Stimulated activated CD4-positive, alpha-beta T cell treated with anti-CD3 and anti-CD28 coated beads, TNF-alpha, amount 100 ng/mL, for 48 hours (primary cell): ENCODE measurements around the gene C1QTNF8.

Source experiments
- DNase-seq, 3 donors: peaks; one replicate each; pipeline ENCODE4 v3.0.0-alpha.2; 2020; ENCODE audit warnings: low read depth in 3 of 3

The C1QTNF8 gene

GRCh38 chr16:1060416-1061340 lies 35.4 kb downstream of the C1QTNF8 start:
- no peak for DNase-seq

DNA sequence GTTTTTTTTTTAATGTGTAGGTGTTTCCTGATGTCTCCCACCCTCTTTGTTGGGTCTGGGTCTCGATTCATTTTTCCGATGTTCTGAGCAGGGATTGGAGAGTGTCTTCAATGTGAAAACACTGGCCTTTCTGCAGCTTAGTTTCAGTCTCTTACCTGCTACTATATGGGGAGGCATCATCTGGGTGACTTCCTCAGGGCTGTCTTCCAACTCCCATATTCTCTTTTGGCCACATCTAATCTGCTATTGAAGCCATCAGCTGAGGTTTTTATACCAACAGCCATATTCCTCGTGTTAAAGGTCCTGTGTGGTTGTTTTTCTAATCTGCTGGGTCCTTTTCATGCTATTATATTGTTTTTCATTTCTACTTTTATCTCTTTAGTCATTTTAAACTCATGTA lies 36.7 kb downstream of the C1QTNF8 start:
- no peak for DNase-seq

GRCh38 chr16:1058216-1058615 lies 37.8 kb downstream of the C1QTNF8 start:
- no peak for DNase-seq

- DNase-seq = peak; percentile 34 to 57 (median 54)
Measured at GRCh38 chr16:1057252-1057932, 38.7 kb downstream of the C1QTNF8 start.

DNA sequence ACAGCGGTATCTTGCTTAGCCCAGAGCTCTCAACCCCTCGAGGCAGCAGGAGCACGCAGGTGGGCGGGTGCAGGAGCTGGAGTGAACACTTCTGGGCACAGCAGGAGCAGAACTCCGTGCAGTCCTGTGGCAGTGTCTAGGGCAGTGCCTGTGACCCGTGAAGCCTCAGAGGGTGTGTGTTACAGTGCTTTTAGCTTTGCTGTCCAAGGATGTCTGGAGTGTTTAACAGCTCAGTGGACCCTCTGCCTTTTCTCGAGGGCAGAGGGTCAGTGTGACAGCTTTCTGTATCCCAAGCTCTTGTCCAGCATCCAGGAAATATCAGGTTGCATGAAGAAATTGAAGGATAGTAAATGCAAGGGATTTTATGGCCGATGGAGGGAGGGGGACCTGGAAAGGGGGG lies 39.8 kb downstream of the C1QTNF8 start:
- no peak for DNase-seq

DNA sequence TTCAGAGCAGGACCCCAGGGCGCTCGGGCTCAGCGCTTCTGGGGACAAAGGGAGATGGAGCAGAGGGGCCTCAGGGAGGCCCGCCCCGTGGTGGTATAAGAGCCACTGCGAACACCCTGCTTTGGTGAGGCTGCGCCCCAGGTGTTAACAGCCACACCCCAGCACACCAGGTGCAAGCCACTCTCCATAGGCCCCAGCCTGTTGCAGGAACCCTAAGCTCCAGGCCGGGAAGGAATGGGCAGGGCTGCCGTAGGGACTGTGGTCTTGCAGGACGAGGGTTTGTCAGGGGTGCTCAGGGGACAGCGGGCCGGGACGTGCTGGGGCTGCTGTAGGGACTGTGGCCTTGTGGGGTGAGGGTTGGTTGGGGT lies 40.5 kb downstream of the C1QTNF8 start:
- no peak for DNase-seq

DNA sequence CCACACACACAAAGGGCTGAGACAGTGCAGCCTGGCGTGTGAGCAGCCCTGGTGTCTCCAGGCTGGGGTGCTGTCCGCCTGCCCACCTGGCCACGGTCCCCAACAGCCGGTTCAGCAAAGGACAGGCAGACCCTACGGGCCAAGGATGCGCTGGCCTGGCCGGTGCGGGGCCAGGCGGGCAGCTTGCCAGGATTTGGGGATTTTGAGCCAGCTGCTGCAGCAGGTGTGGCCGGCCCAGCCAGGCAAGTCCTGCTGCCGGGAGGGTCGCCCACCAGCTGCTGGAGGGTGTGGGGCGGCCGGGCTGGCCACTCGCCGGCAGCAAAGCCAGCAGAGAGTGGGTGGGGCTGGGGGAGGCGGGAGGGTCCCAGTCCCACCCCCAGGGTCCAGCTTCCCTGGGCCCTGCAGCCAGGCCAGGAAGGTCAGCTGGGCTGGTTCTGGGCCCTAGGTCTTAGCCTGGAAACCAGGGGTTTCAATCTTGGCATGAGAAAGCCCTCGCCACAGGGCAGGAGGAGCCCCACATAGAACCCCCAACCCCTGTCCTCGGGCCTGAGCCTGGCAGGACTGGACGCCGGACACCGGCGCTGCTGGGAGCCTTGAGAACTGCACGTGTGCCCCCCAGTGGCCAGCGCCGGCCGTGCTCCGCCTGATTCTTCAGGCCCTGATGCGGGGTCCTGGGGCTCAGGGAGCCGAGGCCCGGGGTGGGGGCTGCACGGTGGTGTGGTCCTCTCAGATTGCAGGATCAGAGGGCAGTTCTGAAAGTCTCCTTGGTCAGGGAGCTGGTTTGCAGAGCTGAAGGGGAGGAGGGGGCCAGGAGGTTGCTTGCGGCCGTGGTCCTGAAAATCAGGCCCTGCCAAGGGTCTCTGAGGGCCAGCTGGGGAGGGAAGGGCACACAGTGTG lies 41.1 kb downstream of the C1QTNF8 start:
- DNase-seq = peak in 1 of 3 donors; percentile 19

DNA sequence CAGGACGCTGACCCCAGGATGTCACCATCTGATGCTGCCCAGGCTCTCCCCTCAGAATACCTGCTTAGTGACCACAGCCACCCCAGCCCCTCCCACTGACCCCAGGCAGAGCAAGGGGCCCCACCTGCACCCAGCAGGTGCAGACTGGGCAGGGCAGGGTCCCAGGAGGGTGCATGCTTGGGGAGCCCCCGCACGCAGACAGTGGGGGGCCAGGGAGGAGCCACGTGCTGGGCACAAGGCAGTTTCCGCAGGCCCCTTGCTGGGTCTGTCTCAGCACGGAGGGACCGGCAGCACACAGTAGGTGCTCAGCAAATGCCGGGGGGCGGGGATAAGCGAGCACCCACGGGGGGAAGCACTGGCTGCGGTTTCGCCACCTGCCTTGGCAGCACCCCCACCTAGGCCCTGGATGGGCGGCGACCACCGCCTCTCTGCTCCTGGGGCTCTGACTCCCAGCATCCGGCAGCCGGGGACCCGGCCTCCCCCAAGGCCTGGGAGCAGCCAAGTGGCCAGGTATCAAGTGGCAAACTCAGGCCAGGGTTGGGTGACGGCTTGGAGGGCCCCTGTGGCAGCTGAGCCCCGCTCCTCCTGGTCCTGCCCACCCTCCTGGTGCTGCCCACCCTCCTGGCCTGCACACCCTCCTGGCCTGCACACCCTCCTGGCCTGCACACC lies 42.2 kb downstream of the C1QTNF8 start:
- no peak for DNase-seq

- DNase-seq = no peak
Measured at GRCh38 chr16:1053121-1053521, 42.9 kb downstream of the C1QTNF8 start.

- no peak for DNase-seq
Measured at GRCh38 chr16:1052721-1053120, 43.3 kb downstream of the C1QTNF8 start.

- no peak for DNase-seq
Measured at GRCh38 chr16:1051446-1051845, 44.6 kb downstream of the C1QTNF8 start.

DNA sequence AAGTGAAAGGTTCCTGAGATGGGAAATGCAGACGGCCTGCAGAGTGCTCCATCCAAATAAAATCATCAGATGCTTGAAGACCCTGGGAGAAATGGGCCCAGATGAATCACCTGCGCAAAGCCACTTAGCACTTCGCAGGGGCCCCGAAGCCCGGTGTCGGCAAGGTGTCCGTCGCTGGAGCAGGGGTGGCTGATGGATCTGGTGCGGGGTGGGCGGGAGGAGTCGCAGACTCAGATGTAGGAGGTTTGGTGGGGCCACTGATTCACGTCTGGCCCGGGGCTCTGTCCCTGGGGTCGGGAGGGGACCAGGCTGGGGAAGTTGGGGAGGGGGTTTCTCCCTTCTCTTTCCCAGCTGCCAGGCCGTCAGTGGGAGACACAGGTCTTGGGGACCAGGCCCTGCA lies 45.1 kb downstream of the C1QTNF8 start:
- DNase-seq = no peak

GRCh38 chr16:1050516-1050915 lies 45.5 kb downstream of the C1QTNF8 start:
- DNase-seq = no peak

GRCh38 chr16:1049976-1050247 lies 46.1 kb downstream of the C1QTNF8 start:
- no peak for DNase-seq

GRCh38 chr16:1049113-1049975 lies 46.7 kb downstream of the C1QTNF8 start:
- no peak for DNase-seq

DNA sequence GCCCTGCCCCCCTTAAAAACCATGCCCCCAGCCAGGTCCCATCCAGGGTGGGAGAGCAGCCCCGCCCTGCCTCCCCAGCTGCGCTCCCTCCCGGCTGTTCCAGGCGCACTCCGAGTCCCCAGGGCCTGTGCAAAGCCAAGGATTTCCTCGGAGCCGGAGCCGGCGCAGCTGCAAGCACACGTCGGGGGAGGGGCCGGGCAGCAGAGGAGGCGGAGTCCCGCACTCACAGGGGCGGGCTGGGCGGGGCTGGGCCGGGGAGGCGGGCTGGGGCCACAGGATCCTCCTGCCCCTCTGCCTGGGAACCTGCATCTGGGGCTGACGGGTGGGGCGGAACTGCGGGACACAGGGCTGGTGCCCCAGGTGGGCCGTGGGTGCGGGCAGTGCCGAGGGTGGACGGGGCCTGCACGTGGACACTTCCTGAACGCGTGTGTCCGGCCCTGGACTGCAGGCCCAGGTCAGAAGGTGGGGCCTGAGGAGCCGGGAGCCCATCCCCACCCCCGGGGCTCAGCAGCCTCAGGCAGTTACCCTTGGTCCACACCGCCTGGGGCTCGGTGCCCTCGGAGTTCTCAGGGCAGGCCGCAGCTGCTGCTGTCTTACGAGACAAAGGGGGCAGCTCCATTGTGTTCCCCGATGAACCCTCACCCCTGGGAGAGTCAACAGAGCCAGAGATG lies 47.5 kb downstream of the C1QTNF8 start:
- DNase-seq = peak in 1 of 3 donors; percentile 31

- DNase-seq = no peak
Measured at GRCh38 chr16:1047801-1048200, 48.2 kb downstream of the C1QTNF8 start.

DNA sequence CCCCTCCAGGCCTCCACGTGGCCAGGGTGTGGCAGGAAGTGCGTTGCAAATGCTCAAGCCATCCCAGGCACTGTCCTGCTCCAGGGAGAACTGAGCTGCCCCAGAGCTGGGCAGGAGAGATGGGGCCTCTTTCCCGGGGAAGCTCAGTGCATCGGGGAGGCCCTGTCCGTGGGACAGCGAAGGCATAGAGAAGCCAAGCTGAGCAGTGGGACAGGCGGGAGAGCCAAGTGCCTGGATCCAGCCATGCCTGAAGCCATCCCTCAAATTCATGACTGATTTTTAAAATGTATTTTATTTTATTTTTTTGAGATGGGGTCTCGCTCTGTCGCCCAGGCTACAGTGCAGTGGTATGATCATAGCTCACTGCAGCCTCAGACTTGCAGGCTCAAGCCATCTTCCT lies 48.9 kb downstream of the C1QTNF8 start:
- DNase-seq = no peak

- DNase-seq = no peak
Measured at GRCh38 chr16:1045993-1046911, 49.8 kb downstream of the C1QTNF8 start.
